Lower leg skin (tissue), 4 donors: ENCODE results near the gene ZBTB49. TPM values are rescaled to one million over a fixed set of nuclear protein-coding genes. Genes with fewer than 3 reads are reported as not detected.

Experiments used
- DNase-seq, 2 donors: peaks; one replicate each; pipeline ENCODE4 v3.0.0-alpha.2; 2019; ENCODE audit warnings: low spot score in 2 of 2
- H3K4me3 ChIP-seq: fragments of 200-600 bp; sonication (generic); 2 replicates; pipeline ENCODE4 v1.5.1; 2017; ENCODE audit warnings: mild to moderate bottlenecking, low read depth; ENCODE audit not compliant: poor library complexity, severe bottlenecking
- CTCF ChIP-seq, 3 donors: fragments of 450-650 bp; IDR thresholded peaks; one replicate each; pipeline ENCODE4 v1.5.1; 2016; ENCODE audit warnings: antibody characterized with exemption in 3 of 3, mild to moderate bottlenecking in 3 of 3, moderate library complexity in 2 of 3
- POLR2A ChIP-seq, 2 donors: fragments of 450-650 bp; IDR thresholded peaks; one replicate each; pipeline ENCODE4 v1.6.1; 2016 to 2017; ENCODE audit warnings: antibody characterized with exemption in 2 of 2, mild to moderate bottlenecking in 1 of 2, moderate library complexity in 1 of 2
- WGBS, 2 donors: methylation state at CpG; one replicate each; pipeline ENCODE4 v1.1.5; 2018; 5-methylcytosine and 5-hydroxymethylcytosine counted together
- intact Hi-C: fragments of 100-400 bp; cut with DNase I; formaldehyde crosslinking; loops from one replicate; pipeline ENCODE4 v1.15.0; 2023; ENCODE audit warnings: low total_unique reads
- total RNA-seq, 4 donors: library from RNA; depleted of rRNA; stranded (reverse); fragments of >200 nt; gene quantifications; one replicate each; pipeline ENCODE4 v1.1.0, GENCODE V29; 2016

ZBTB49 gene
- total RNA-seq, 4 donors from 2014 or later: 4.9 to 29.5 (median 6.9) TPM

GRCh38 chr4:4260185-4260751, 29.8 kb upstream of the ZBTB49 start:
- intact Hi-C loops: no loop called here
- no peak for TF ChIP-seq CTCF (IDR thresholded peaks at IDR 0.05)
- no peak for TF ChIP-seq POLR2A (IDR thresholded peaks at IDR 0.05)
- DNase-seq: no peak
- WGBS, 2 donors: 77 to 78% methylated on average over 6 of the region's 6 CpGs
- no peak overlapping the region for H3K4me3 ChIP-seq

DNA sequence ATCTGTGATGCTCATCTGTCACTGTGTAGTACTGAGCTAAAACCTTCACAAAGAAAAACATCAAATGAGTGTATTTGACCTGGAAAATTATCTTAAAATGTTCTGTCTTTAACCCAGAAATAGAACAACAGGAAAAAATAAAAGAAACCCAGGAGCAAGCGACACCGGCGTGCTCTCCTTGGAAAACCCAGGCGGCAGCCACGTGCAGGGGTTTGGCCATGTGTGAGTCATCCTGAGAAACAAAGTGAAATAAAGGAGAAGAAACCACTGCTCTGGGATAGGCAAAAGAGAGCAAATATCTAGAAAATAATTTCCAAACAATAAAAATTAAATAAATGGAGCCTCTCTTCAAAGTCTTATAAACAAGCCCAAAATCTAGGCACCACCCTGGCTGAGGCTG, 22.1 kb upstream of the ZBTB49 start:
- intact Hi-C loops: no loop called here
- TF ChIP-seq POLR2A (IDR thresholded peaks at IDR 0.05) (no peak), CTCF (IDR thresholded peaks at IDR 0.05) (no peak)
- 79 to 82% methylated on average over 5 of the region's 5 CpGs for WGBS, 2 donors

DNA sequence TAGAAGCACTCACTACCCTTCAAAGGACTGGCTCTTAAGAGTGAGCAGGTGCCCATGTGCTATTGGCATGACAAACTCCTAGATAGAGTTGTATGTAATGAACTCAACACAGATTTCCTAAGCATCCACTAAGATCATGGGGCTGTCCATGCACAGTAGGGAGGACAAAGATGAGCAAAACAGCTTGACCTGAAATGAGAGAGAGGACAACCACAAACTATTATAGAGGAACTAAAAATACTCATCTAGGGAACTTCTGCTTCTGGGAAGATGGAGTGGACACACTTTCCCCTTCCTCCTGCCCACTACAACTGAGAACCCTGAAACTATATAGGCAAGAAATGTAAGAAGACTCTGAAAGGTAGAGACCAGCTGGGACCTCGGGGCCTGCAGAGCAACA, 21.3 kb upstream of the ZBTB49 start:
- no peak overlapping the region for H3K4me3 ChIP-seq
- WGBS, 2 donors: 84 to 100% methylated on average over 1 of the region's 1 CpG
- no peak for DNase-seq
- TF ChIP-seq CTCF (IDR thresholded peaks at IDR 0.05): no peak
- TF ChIP-seq POLR2A (IDR thresholded peaks at IDR 0.05): no peak
- intact Hi-C loops: no loop called here

More for the DNA sequence above, 22.1 kb upstream of the ZBTB49 start:
- no peak for DNase-seq
- no peak overlapping the region for H3K4me3 ChIP-seq

DNA sequence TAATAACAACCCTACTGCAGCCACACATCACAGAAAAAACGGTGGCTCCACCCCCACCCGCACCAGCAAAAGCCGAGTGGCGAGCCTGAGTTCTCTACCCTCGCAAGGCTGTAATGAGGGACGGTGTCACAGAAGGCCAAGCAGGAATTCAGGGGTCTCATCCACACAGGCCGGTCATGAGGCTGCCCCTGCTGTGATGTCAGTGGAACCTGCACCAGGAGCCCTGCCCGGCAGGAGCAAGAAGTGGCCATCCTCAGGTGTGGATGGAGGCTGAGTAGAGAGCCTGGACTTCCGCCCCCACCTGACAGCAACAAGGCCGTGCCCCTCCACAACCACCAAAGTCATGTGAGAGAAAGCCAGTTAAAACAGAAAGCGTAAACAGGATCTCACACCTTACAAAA, 20.7 kb upstream of the ZBTB49 start:
- intact Hi-C loops: no loop called here
- no peak overlapping the region for H3K4me3 ChIP-seq
- DNase-seq: no peak
- TF ChIP-seq POLR2A (IDR thresholded peaks at IDR 0.05) (no peak), CTCF (IDR thresholded peaks at IDR 0.05) (no peak)
- 94 to 95% methylated on average over 11 of the region's 11 CpGs for WGBS, 2 donors

GRCh38 chr4:4269856-4270255, 20.2 kb upstream of the ZBTB49 start:
- no peak overlapping the region for H3K4me3 ChIP-seq
- no peak for DNase-seq
- WGBS, 2 donors: 75 to 86% methylated on average over 4 of the region's 4 CpGs
- TF ChIP-seq POLR2A (IDR thresholded peaks at IDR 0.05): no peak
- no peak for TF ChIP-seq CTCF (IDR thresholded peaks at IDR 0.05)
- intact Hi-C loops: no loop called here

DNA sequence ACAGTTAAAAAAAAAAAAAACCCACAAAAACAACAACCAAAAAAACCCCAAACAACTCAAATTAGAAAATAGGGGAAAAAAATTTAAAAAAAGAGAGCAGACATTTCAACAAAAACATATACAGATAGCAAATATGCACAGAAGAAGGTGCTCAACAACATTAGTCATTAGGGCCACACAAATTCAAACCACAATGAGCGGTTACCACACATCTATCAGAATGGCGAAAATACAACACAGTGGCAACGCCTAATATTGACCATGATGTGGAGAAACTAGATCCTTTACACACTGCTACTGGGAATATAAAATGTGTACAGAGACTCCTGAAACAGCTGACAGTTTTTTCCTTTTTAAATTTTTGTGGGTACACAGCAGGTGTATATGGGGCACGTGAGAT, 19.5 kb upstream of the ZBTB49 start:
- intact Hi-C loops: no loop called here
- no peak for TF ChIP-seq POLR2A (IDR thresholded peaks at IDR 0.05)
- TF ChIP-seq CTCF (IDR thresholded peaks at IDR 0.05): no peak
- no peak for DNase-seq
- H3K4me3 ChIP-seq: no peak overlapping the region
- WGBS, 2 donors: 67 to 69% methylated on average over 4 of the region's 4 CpGs
